Natural killer cell (primary cell): ENCODE measurements around the gene ABI3BP. TPM values are rescaled to one million over a fixed set of nuclear protein-coding genes. Genes with fewer than 3 reads are reported as not detected.

ENCODE experiments used
- ATAC-seq, 3 donors: fragments of 150-1000 bp in 2 of 3; fragments of 200-7000 bp in 1 of 3; cut with Tn5 transposase; 1 replicate in 1 of 3; 2 replicates in 2 of 3; pipeline ENCODE4 v1.10.0; 2021; ENCODE audit warnings: mild to moderate bottlenecking in 2 of 3, moderate library complexity in 2 of 3
- DNase-seq, 2 donors: peaks; one replicate each; pipeline versions ENCODE4 v3.0.0 to v3.0.0-alpha.2; 2013 to 2021; ENCODE audit warnings: mixed read lengths in 1 of 2
- H3K27ac ChIP-seq: one replicate; pipeline ENCODE4 v1.5.1; 2013; ENCODE audit warnings: mild to moderate bottlenecking, low read length
- H3K27me3 ChIP-seq: one replicate; pipeline ENCODE4 v1.6.1; 2013; ENCODE audit warnings: low read length; ENCODE audit not compliant: control insufficient read depth, insufficient read depth
- H3K36me3 ChIP-seq: one replicate; pipeline ENCODE4 v1.6.1; 2013; ENCODE audit warnings: low read length; ENCODE audit not compliant: control insufficient read depth, insufficient read depth
- H3K4me1 ChIP-seq: one replicate; pipeline ENCODE4 v1.6.1; 2013; ENCODE audit warnings: low read length; ENCODE audit not compliant: control insufficient read depth, insufficient read depth
- H3K4me3 ChIP-seq: one replicate; pipeline ENCODE4 v1.5.1; 2013; ENCODE audit warnings: low read length
- H3K9me3 ChIP-seq: one replicate; pipeline ENCODE4 v1.6.1; 2013; ENCODE audit warnings: low read length; ENCODE audit not compliant: control insufficient read depth, insufficient read depth
- H3K27ac Mint-ChIP-seq, 2 donors: one replicate each; pipeline ENCODE4 v1.8.0; 2022; ENCODE audit warnings: mild to moderate bottlenecking in 2 of 2, mixed read lengths in 2 of 2, moderate library complexity in 1 of 2
- H3K27me3 Mint-ChIP-seq, 2 donors: one replicate each; pipeline ENCODE4 v1.8.0; 2022; ENCODE audit warnings: low read depth in 2 of 2, mixed read lengths in 2 of 2
- H3K36me3 Mint-ChIP-seq: one replicate; pipeline ENCODE4 v1.8.0; 2022; ENCODE audit warnings: mixed read lengths
- H3K4me1 Mint-ChIP-seq, 2 donors: one replicate each; pipeline ENCODE4 v1.8.0; 2022; ENCODE audit warnings: mixed read lengths in 2 of 2
- H3K4me3 Mint-ChIP-seq: one replicate; pipeline ENCODE4 v1.8.0; 2022; ENCODE audit warnings: mild to moderate bottlenecking, moderate library complexity, mixed read lengths
- H3K9me3 Mint-ChIP-seq, 2 donors: one replicate each; pipeline ENCODE4 v1.8.0; 2022; ENCODE audit warnings: mixed read lengths in 2 of 2
- CTCF ChIP-seq: fragments of 200-600 bp; IDR thresholded peaks from one replicate; pipeline ENCODE4 v1.8.0; 2022; ENCODE audit warnings: antibody characterized with exemption
- WGBS: methylation state at CpG from one replicate; pipeline ENCODE4 v1.1.7; 2013; ENCODE audit warnings: missing lambda C conversion rate; ENCODE audit not compliant: insufficient coverage; 5-methylcytosine and 5-hydroxymethylcytosine counted together
- intact Hi-C: fragments of 100-400 bp; cut with micrococcal nuclease; formaldehyde crosslinking; loops from one replicate; pipeline ENCODE4 v1.14.2; 2022
- total RNA-seq, 4 donors: library from RNA; stranded (reverse); fragments of 120-200 nt in 1 of 4; gene quantifications; one replicate each; pipeline versions ENCODE4 v1.2.3 to v1.2.4, GENCODE V29; 2013 to 2022

The ABI3BP gene
- total RNA-seq, 3 donors from 2014 or later (not counting 1 experiment from before 2014, with no cell fraction given) = not detected

- Mint-ChIP-seq H3K36me3 (no peaks in the 10 kb centered on the region), H3K4me1 (no peaks in the 10 kb centered on the region), H3K4me3 (no peak overlapping the region), H3K27ac (no peak overlapping the region), H3K27me3 (no peaks in the 10 kb centered on the region), H3K9me3 (no peaks in the 10 kb centered on the region)
- Histone ChIP-seq H3K4me3 (no peak overlapping the region), H3K4me1 (no peaks in the 10 kb centered on the region), H3K36me3 (no peaks in the 10 kb centered on the region), H3K27ac (no peak overlapping the region), H3K27me3 (no peaks in the 10 kb centered on the region), H3K9me3 (no peaks in the 10 kb centered on the region)
- ATAC-seq (no peak), DNase-seq (no peak)
- intact Hi-C loops = no loop called here
- TF ChIP-seq CTCF = no peak
These were observed 233.3 kb downstream of the ABI3BP start for GRCh38 chr3:100759950-100760349.

- Mint-ChIP-seq H3K27ac (no peak overlapping the region), H3K9me3 (no peaks in the 10 kb centered on the region), H3K4me1 (no peaks in the 10 kb centered on the region), H3K27me3 (no peaks in the 10 kb centered on the region), H3K4me3 (no peak overlapping the region), H3K36me3 (no peaks in the 10 kb centered on the region)
- Histone ChIP-seq H3K9me3 (no peaks in the 10 kb centered on the region), H3K4me1 (no peaks in the 10 kb centered on the region), H3K27ac (no peak overlapping the region), H3K36me3 (no peaks in the 10 kb centered on the region), H3K4me3 (no peak overlapping the region), H3K27me3 (no peaks in the 10 kb centered on the region)
- TF ChIP-seq CTCF = no peak
- intact Hi-C loops = no loop called here
- ATAC-seq (no peak), DNase-seq (no peak)
- 30% methylated on average over 3 of the region's 3 CpGs for WGBS
These were observed 234.1 kb downstream of the ABI3BP start for GRCh38 chr3:100759159-100759558.

- no peak overlapping the region for H3K27ac Mint-ChIP-seq
- H3K27ac ChIP-seq = no peak overlapping the region
- no peak for TF ChIP-seq CTCF
- ATAC-seq = no peak
- no peak for DNase-seq
- peaks cover 12% of the 10 kb centered on the region for H3K36me3 ChIP-seq
- H3K9me3 ChIP-seq = no peaks in the 10 kb centered on the region
- H3K27me3 ChIP-seq = no peaks in the 10 kb centered on the region
- intact Hi-C loops = no loop called here
- 90% methylated on average over 1 of the region's 2 CpGs for WGBS
- H3K4me1 Mint-ChIP-seq = no peaks in the 10 kb centered on the region
- H3K9me3 Mint-ChIP-seq = no peaks in the 10 kb centered on the region
- H3K36me3 Mint-ChIP-seq = peaks cover 6% of the 10 kb centered on the region
- H3K4me3 Mint-ChIP-seq = no peak overlapping the region
- no peaks in the 10 kb centered on the region for H3K4me1 ChIP-seq
- no peaks in the 10 kb centered on the region for H3K27me3 Mint-ChIP-seq
- no peak overlapping the region for H3K4me3 ChIP-seq
These were observed 236.8 kb downstream of the ABI3BP start for GRCh38 chr3:100756441-100756840.

- H3K27ac Mint-ChIP-seq = no peak overlapping the region
- WGBS = 50% methylated on average over 2 of the region's 3 CpGs
- no peaks in the 10 kb centered on the region for H3K4me1 Mint-ChIP-seq
- no peak for ATAC-seq
- no peaks in the 10 kb centered on the region for H3K27me3 ChIP-seq
- H3K4me1 ChIP-seq = no peaks in the 10 kb centered on the region
- no peak overlapping the region for H3K4me3 Mint-ChIP-seq
- no peak for TF ChIP-seq CTCF
- H3K36me3 Mint-ChIP-seq = peaks cover 6% of the 10 kb centered on the region
- H3K9me3 Mint-ChIP-seq = no peaks in the 10 kb centered on the region
- no peak overlapping the region for H3K4me3 ChIP-seq
- peaks cover 29% of the 10 kb centered on the region for H3K36me3 ChIP-seq
- DNase-seq = no peak
- no peaks in the 10 kb centered on the region for H3K27me3 Mint-ChIP-seq
- no peak overlapping the region for H3K27ac ChIP-seq
- intact Hi-C loops = no loop called here
- H3K9me3 ChIP-seq = no peaks in the 10 kb centered on the region
These were observed 238.5 kb downstream of the ABI3BP start for GRCh38 chr3:100754563-100755334.
